ENCODE results near the gene SYNJ1.

GRCh38 chr21:32765058-32765457 is 37.2 kb upstream of the SYNJ1 start:
- TF ChIP-seq SIN3A (IDR thresholded peaks at IDR 0.05; ENCODE audit: borderline replicate concordance, insufficient read depth, low read length), result no peak
- no peak for TF ChIP-seq TAF1 (IDR thresholded peaks at IDR 0.05; ENCODE audit: borderline replicate concordance, insufficient read depth, low read length)
- TF ChIP-seq POLR2AphosphoS5 (IDR thresholded peaks at IDR 0.05; ENCODE audit: low read depth, low read length), result no peak
- TF ChIP-seq REST (IDR thresholded peaks at IDR 0.05; ENCODE audit: insufficient read depth in 1 of 2, low read depth in 2 of 2, low read length in 2 of 2), result no peak

All from PFSK-1 (cell line).